Mesendoderm (in vitro differentiated cells): ENCODE measurements around the gene HOXC6.

Experiments
- DNase-seq: peaks from one replicate; pipeline ENCODE4 v3.0.0; 2013
- H2AK5ac ChIP-seq: 2 replicates; pipeline ENCODE4 v1.6.1; 2013; ENCODE audit warnings: low read length, inconsistent platforms
- H2BK120ac ChIP-seq: 2 replicates; pipeline ENCODE4 v1.6.1; 2013; ENCODE audit warnings: low read depth, mild to moderate bottlenecking, low read length, moderate library complexity, mixed read lengths
- H2BK15ac ChIP-seq: replicated peaks from 2 replicates; pipeline ENCODE4 v1.6.1; 2013; ENCODE audit warnings: low read depth, mild to moderate bottlenecking, moderate library complexity
- H2BK5ac ChIP-seq: 2 replicates; pipeline ENCODE4 v1.6.1; 2013; ENCODE audit warnings: low read length, inconsistent platforms
- H3K18ac ChIP-seq: 2 replicates; pipeline ENCODE4 v1.6.1; 2013; ENCODE audit warnings: mild to moderate bottlenecking, low read length, mixed read lengths
- H3K23ac ChIP-seq: one replicate; pipeline ENCODE4 v1.6.1; 2013; ENCODE audit warnings: low read length
- H3K27ac ChIP-seq: 2 replicates; pipeline ENCODE4 v1.5.1; 2013; ENCODE audit warnings: low read depth, mild to moderate bottlenecking, inconsistent platforms, low read length, moderate library complexity
- H3K27me3 ChIP-seq: 2 replicates; pipeline ENCODE4 v1.6.1; 2013; ENCODE audit warnings: low read length, control low read depth, mild to moderate bottlenecking, inconsistent platforms; ENCODE audit not compliant: insufficient read depth, poor library complexity
- H3K36me3 ChIP-seq: 2 replicates; pipeline ENCODE4 v1.6.1; 2013; ENCODE audit warnings: low read length, inconsistent platforms; ENCODE audit not compliant: control insufficient read depth, insufficient read depth
- H3K4ac ChIP-seq: one replicate; pipeline ENCODE4 v1.6.1; 2013; ENCODE audit warnings: low read depth, mild to moderate bottlenecking, low read length, moderate library complexity
- H3K4me1 ChIP-seq: 2 replicates; pipeline ENCODE4 v1.6.1; 2013; ENCODE audit warnings: low read depth, low read length, inconsistent platforms; ENCODE audit not compliant: control insufficient read depth
- H3K4me2 ChIP-seq: 2 replicates; pipeline ENCODE4 v1.6.1; 2013; ENCODE audit warnings: low read length
- H3K4me3 ChIP-seq: 2 replicates; pipeline ENCODE4 v1.5.1; 2013; ENCODE audit warnings: mild to moderate bottlenecking, low read length
- H3K56ac ChIP-seq: one replicate; pipeline ENCODE4 v1.6.1; 2013; ENCODE audit warnings: low read length
- H3K79me1 ChIP-seq: 2 replicates; pipeline ENCODE4 v1.6.1; 2013; ENCODE audit warnings: low read length, inconsistent platforms
- H3K79me2 ChIP-seq: 2 replicates; pipeline ENCODE4 v1.6.1; 2013; ENCODE audit warnings: mild to moderate bottlenecking, low read length; ENCODE audit not compliant: control insufficient read depth, insufficient read depth
- H3K9ac ChIP-seq: 2 replicates; pipeline ENCODE4 v1.6.1; 2013; ENCODE audit warnings: low read length, inconsistent platforms
- H4K5ac ChIP-seq: one replicate; pipeline ENCODE4 v1.6.1; 2013; ENCODE audit warnings: low read length
- H4K8ac ChIP-seq: one replicate; pipeline ENCODE4 v1.6.1; 2013; ENCODE audit warnings: low read depth, mild to moderate bottlenecking, control low read depth, low read length, moderate library complexity
- WGBS: extraction: QIAGEN DNeasy Blood & Tissue Kit; methylation state at CpG from one replicate; pipeline ENCODE4 v1.1.7; 2013; ENCODE audit warnings: low lambda C conversion rate, missing lambda C conversion rate; ENCODE audit not compliant: insufficient coverage; ENCODE audit errors: extremely low coverage; 5-methylcytosine and 5-hydroxymethylcytosine counted together

Gene HOXC6

DNA sequence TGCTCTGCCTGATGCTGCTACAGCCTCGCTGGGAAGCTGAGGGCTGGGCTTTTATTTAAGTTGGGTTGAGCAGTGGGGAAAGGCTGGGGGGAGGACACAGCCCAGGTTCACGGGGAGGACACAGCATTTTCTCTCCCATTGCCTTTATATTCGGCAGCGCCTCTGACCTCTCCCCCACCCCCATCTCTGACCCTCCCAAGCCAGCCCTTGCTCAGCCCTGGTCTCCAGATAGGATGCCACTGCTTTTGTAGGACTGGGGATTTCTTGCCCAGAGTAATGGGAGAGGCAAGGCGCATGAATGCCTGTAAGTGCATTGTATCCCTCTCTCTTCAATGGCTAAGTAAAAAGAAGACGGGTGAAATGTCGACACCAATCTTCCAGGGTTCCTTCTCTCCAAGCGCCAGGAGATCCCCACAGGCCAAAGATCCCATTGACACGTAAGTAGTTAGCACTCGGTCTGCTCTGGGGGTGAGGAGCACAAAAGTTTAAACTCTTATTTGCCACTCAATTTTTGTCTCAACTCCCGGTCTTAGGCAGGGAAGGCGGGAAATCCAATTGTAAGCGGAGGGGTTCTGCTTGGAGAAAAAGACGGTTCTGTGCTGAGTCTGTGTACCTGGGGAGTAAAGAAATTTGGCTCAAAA lies 30.0 kb downstream of the HOXC6 start:
- no peak overlapping the region for H4K5ac ChIP-seq
- no peaks in the 10 kb centered on the region for H3K36me3 ChIP-seq
- H3K79me1 ChIP-seq = no peaks in the 10 kb centered on the region
- no peaks in the 10 kb centered on the region for H3K79me2 ChIP-seq
- H3K4me2 ChIP-seq = no peak overlapping the region
- H3K4me1 ChIP-seq = no peaks in the 10 kb centered on the region
- H3K4ac ChIP-seq = no peak overlapping the region
- no peak overlapping the region for H4K8ac ChIP-seq
- no peak overlapping the region for H3K23ac ChIP-seq
- H2BK5ac ChIP-seq = no peak overlapping the region
- no peak for DNase-seq
- no CpG with 5 or more reads among the region's 14 CpGs for WGBS
- no peak overlapping the region for H2BK120ac ChIP-seq
- H3K27me3 ChIP-seq = peaks cover 92% of the 10 kb centered on the region
- H3K56ac ChIP-seq = no peak overlapping the region
- no peak overlapping the region for H2BK15ac ChIP-seq
- no peak overlapping the region for H3K4me3 ChIP-seq
- no peak overlapping the region for H2AK5ac ChIP-seq
- no peak overlapping the region for H3K18ac ChIP-seq
- H3K9ac ChIP-seq = no peak overlapping the region
- no peak overlapping the region for H3K27ac ChIP-seq

- Histone ChIP-seq H3K23ac (no peak overlapping the region), H3K4me1 (no peaks in the 10 kb centered on the region), H3K79me1 (no peaks in the 10 kb centered on the region), H2BK15ac (no peak overlapping the region), H2BK120ac (no peak overlapping the region), H3K4me3 (no peak overlapping the region), H2BK5ac (no peak overlapping the region), H3K18ac (no peak overlapping the region), H3K79me2 (no peaks in the 10 kb centered on the region), H3K4me2 (no peak overlapping the region), H3K4ac (no peak overlapping the region), H3K36me3 (no peaks in the 10 kb centered on the region), H4K5ac (no peak overlapping the region), H2AK5ac (no peak overlapping the region), H4K8ac (no peak overlapping the region), H3K27me3 (peaks cover 83% of the 10 kb centered on the region), H3K56ac (no peak overlapping the region), H3K27ac (no peak overlapping the region), H3K9ac (no peak overlapping the region)
- no CpG with 5 or more reads among the region's 7 CpGs for WGBS
- DNase-seq = no peak
These were observed 31.4 kb downstream of the HOXC6 start for GRCh38 chr12:54059668-54060067.

DNA sequence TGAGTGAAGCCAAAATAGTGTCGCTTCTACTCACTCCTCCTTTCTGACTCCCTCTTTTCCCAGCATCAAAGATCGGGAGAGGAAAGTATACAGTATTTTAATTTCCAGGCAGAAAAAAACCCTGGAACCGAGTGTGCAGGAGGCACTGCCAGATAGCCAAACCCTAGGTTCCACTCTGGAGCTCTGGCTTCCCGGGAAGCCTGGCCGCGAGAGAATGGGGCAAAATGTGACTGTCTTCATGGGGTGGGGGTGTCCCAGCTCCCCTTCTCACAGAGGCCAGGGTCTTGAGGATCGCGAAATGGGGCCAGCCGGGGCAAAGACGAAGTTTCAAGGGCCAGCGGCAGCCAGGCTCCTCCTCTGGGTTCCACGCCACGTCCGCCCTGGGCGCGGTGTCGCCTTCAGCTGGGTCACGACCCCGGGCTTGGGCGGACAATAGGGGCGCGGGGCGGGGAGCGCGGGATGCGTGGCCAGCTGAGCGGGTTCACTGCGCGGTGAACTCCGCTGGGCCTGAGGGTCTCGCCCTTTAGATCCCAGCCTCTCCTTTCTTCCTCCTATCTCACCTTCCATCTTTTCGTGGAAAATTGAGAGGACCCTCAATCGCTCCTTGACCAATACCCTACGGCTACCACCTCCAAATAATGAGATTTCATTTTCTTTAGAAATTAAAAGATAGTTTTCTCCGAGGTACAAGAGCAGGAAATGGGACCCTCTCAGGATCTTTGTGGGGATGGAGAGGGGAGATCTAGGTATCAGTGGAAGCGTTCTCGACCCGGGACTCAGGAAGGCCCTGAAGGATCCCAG lies 32.1 kb downstream of the HOXC6 start:
- Histone ChIP-seq H3K4ac (no peak overlapping the region), H3K27ac (no peak overlapping the region), H3K56ac (no peak overlapping the region), H3K79me1 (no peaks in the 10 kb centered on the region), H3K4me3 (no peak overlapping the region), H2BK5ac (no peak overlapping the region), H3K27me3 (peaks cover 78% of the 10 kb centered on the region), H3K23ac (no peak overlapping the region), H3K9ac (no peak overlapping the region), H3K18ac (no peak overlapping the region), H4K5ac (no peak overlapping the region), H4K8ac (no peak overlapping the region), H3K79me2 (no peaks in the 10 kb centered on the region), H2AK5ac (no peak overlapping the region), H3K4me2 (no peak overlapping the region), H2BK120ac (no peak overlapping the region), H3K4me1 (no peaks in the 10 kb centered on the region), H2BK15ac (no peak overlapping the region), H3K36me3 (no peaks in the 10 kb centered on the region)
- DNase-seq = no peak
- WGBS = no CpG with 5 or more reads among the region's 38 CpGs

DNA sequence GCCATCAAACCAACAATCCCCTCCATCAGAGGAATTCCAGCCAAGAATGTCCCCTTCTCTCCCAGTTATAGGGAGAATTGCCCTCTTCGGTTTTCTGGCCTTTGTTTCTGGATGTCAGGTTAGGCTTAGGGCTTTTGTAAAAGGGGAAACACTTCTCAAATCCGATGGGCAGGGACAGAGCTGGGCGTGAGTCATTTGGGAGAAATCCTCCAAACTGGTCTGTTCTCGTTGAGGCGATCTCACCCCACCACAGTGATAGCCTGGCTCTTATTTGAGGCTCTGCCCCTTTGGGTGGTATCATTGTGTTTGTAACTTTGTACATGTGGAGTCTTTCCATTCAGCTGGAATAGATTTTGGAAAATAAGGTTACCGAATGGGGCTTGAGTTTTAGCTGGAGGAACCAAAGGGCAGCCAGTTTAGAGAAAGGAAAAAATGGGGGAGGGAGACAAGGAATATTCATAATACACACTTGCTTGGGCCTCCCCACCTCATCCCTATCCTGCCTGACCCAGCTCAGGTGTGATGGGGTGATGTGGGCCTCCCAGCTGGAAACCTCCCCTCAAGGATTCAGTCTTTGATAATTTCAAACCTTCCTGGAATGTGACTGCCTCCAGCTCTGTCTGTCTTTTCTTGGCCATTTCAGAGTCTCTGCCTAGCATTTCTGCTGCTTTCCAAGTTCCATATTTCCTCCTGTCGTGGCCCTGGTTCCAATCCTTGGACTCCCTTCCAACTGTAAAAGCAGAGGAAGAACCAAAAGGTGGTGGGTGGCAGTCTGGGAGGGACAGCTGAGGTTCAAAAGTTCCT lies 32.9 kb downstream of the HOXC6 start:
- Histone ChIP-seq H3K4me1 (no peaks in the 10 kb centered on the region), H3K36me3 (no peaks in the 10 kb centered on the region), H3K9ac (no peak overlapping the region), H4K5ac (no peak overlapping the region), H3K79me2 (no peaks in the 10 kb centered on the region), H2BK15ac (no peak overlapping the region), H3K79me1 (no peaks in the 10 kb centered on the region), H4K8ac (no peak overlapping the region), H2BK5ac (no peak overlapping the region), H2BK120ac (no peak overlapping the region), H3K23ac (no peak overlapping the region), H2AK5ac (no peak overlapping the region), H3K56ac (no peak overlapping the region), H3K18ac (no peak overlapping the region), H3K27ac (no peak overlapping the region), H3K4me2 (no peak overlapping the region), H3K27me3 (peaks cover 72% of the 10 kb centered on the region), H3K4ac (no peak overlapping the region), H3K4me3 (no peak overlapping the region)
- DNase-seq = no peak
- no CpG with 5 or more reads among the region's 7 CpGs for WGBS

DNA sequence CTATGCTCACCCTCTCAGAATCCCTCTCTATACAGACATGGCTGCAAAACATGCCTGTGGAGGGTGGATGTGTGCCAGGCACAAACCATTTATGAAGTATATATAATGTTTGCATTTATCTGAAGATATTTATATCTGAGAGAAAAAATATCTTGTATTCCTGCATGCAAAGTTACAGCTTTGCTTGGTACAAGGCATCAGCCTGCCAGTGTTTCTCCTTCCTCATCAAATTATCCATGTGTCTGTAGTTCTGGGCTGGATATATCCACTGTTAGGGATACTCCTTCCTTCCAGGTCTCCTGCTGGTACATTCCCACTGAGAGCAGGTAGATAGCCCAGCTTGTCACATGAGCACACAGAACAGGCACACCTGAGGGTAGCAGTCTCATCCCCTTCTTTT lies 37.4 kb downstream of the HOXC6 start:
- Histone ChIP-seq H2BK120ac (no peak overlapping the region), H3K9ac (no peak overlapping the region), H3K79me2 (no peaks in the 10 kb centered on the region), H2AK5ac (no peak overlapping the region), H2BK5ac (no peak overlapping the region), H4K8ac (no peak overlapping the region), H3K27ac (no peak overlapping the region), H3K36me3 (no peaks in the 10 kb centered on the region), H3K23ac (no peak overlapping the region), H4K5ac (no peak overlapping the region), H3K18ac (no peak overlapping the region), H3K4me2 (no peak overlapping the region), H3K27me3 (peaks cover 29% of the 10 kb centered on the region), H3K56ac (no peak overlapping the region), H2BK15ac (no peak overlapping the region), H3K4me3 (no peak overlapping the region), H3K4me1 (no peaks in the 10 kb centered on the region), H3K4ac (no peak overlapping the region), H3K79me1 (no peaks in the 10 kb centered on the region)
- no peak for DNase-seq
